GM19099 (cell line): Measurements from ENCODE around the gene UVRAG.

Source experiments
- POLR2A ChIP-seq: IDR thresholded peaks from 3 replicates; pipeline ENCODE4 v1.6.1; 2011; ENCODE audit warnings: low read depth; ENCODE audit not compliant: insufficient read length; ENCODE audit errors: extremely low read depth

Gene UVRAG

GRCh38 chr11:75814677-75815344 is at the start of gene UVRAG:
UVRAG (plus strand) TSS chr11:75815210; CDS start chr11:75815408, 198 bp downstream.
- peak; percentile 86 for TF ChIP-seq POLR2A

- peak; percentile 13 for TF ChIP-seq POLR2A
These were observed 48.4 kb upstream of the UVRAG start for GRCh38 chr11:75766443-75767227.

DNA sequence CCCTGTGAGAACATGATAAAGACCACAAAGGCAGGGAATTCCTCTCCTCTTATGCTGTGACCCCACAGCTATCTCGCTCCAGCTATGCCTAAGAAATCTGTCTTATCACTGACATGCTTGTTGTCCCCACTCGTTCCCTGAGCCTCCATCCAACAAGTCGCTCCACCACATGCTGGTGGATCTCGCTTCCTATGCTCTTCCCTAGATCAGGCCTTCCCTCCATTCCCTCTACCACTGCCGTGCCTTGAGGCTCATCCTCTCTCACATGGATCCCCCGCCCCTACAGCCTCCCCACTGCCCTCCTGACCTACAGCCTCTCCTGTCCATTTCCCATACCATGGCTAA is 47.8 kb upstream of the UVRAG start:
- TF ChIP-seq POLR2A = no peak

GRCh38 chr11:75767793-75768111 is 47.3 kb upstream of the UVRAG start:
- no peak for TF ChIP-seq POLR2A

- peak; percentile 72 for TF ChIP-seq POLR2A
These were observed 46.7 kb upstream of the UVRAG start, which contains the start of gene DGAT2 for GRCh38 chr11:75768112-75768908. DGAT2 (plus strand) TSS chr11:75768778; CDS start chr11:75768992, 214 bp downstream.

DNA sequence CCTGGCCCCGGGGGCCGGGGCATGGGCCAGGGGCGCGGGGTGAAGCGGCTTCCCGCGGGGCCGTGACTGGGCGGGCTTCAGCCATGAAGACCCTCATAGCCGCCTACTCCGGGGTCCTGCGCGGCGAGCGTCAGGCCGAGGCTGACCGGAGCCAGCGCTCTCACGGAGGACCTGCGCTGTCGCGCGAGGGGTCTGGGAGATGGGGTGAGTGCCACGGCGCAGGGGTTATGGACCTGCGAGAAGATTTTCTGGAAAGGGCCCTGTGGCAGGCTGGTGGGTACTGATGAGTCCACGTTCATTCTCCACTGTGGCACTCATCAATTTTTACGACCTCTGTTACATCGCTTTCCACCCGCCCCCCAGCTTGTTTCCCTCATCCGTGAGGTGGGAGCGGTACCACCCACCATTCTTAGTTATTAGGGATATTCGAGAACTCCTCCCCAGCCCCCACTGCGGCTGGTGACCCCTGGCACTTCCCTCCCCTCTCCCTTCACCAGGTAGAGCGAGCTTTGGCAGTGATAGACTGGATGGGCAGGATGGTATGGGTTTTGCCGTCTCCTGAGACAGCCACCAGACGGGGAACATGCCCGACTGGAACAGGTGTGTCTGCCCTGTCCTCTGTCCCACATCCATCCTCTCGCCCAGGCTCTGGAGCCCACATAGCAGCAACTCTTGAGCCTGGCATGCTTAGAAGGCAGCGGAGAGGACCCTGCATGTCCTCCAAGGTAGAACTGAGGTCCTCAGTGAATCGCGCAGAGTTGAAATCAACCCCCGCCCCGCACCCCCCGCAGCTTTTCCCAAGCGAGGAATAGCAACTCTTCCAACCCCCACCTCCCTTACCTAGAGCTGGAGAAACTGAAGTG is 45.9 kb upstream of the UVRAG start:
- no peak for TF ChIP-seq POLR2A

GRCh38 chr11:75770102-75770501 is 44.9 kb upstream of the UVRAG start:
- TF ChIP-seq POLR2A = no peak

- no peak for TF ChIP-seq POLR2A
These were observed 43.2 kb upstream of the UVRAG start for GRCh38 chr11:75771646-75772410.

GRCh38 chr11:75773595-75774353 is 41.2 kb upstream of the UVRAG start:
- peak; percentile 35 for TF ChIP-seq POLR2A

- TF ChIP-seq POLR2A = no peak
These were observed 40.0 kb upstream of the UVRAG start for GRCh38 chr11:75775056-75775455.

DNA sequence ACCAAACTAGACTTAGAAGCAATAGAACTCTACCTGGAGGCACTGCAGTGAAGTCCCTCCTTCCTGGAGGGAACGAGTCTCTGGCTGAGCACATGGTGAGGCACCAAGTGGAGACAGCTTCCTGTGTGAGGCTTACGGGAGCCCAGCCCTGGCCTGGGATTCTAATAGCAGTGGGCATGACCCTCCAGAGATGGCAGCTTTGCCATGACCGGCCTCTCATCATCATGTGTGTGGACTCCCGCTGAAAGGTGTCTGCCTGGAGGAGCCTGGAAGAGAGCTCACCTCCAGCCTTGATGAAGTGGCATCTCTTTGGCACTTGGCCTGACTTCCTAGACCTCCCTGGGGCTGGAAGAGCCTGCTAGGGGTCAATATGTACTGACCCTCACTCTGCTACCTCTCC is 38.5 kb upstream of the UVRAG start:
- TF ChIP-seq POLR2A = no peak

DNA sequence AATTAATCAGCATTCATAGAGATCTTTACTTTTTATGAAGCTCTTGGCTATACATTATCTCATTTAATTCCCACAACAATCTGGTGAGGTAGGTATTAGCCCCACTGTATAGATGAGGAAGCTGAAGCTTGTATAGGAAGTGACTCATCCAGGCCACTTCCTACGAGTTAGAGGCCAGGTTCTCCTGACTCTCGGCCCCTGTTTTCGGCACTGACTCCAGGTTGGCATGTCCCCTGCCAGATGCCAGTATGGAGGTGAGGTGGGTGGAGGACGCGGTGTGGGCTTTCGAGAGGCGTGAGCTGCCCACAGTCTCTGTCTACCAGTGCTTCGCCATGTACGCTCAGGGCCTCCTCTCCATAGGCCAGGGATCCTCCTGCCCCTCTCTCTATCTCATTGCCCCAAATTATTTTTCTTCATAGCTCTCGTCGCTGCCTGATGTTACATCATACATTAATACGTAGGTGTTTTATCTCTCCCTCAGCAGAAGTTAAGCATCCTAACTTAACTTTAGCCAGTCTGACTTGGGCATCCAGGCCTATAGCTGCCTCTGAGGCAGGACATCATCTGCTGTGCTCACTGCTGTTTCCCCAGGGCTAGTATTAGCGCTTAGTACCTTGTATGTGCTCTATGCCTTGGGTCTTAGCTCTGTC is 37.4 kb upstream of the UVRAG start:
- TF ChIP-seq POLR2A = no peak

DNA sequence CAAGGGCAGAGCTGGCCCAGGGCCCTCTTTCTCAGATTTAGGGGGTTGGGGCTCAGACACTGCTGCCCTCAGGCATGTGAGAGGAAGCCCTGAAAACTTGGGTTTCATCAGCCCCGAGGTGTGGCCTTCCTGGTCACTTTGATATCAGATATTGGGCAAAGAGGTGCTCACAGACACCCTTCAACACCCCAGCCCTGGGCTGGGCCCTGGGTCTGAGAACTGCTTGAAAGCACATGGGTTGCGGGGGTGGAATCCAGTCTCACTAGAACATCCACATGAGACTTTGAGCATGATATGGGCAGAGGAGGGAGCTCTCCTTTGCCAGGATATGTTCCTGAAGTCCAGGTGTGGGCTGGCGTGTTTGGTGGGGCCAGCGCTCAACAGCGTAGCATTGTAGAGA is 36.0 kb upstream of the UVRAG start:
- TF ChIP-seq POLR2A = no peak
